GM19035 (cell line): Measurements from ENCODE around the gene CCDC80.
A peak's percentile ranks its signal among the peaks of the same experiment; 100 is the strongest.
"Not testable (repeated sequence)": the region's sequence is repeated elsewhere in the genome, so short reads cannot be mapped to it uniquely, and the experiment has no call there.

ENCODE experiments used
- ATAC-seq: cut with Tn5 transposase; IDR thresholded peaks from one replicate; pipeline ENCODE4 v1.9.1; 2021; ENCODE audit not compliant: unreplicated experiment

Gene CCDC80

GRCh38 chr3:112593258-112593657 is 47.7 kb downstream of the CCDC80 start:
- no peak for ATAC-seq

GRCh38 chr3:112587336-112587735 is 53.6 kb downstream of the CCDC80 start:
- no peak for ATAC-seq

- no peak for ATAC-seq
Observed at GRCh38 chr3:112585782-112586181, 55.2 kb downstream of the CCDC80 start.

GRCh38 chr3:112583105-112583504 is 57.8 kb downstream of the CCDC80 start:
- no peak for ATAC-seq

- ATAC-seq = no peak
Observed at GRCh38 chr3:112582244-112582874, 58.6 kb downstream of the CCDC80 start.

GRCh38 chr3:112579697-112580096 is 61.2 kb downstream of the CCDC80 start:
- ATAC-seq = no peak

GRCh38 chr3:112579232-112579631 is 61.7 kb downstream of the CCDC80 start:
- ATAC-seq = no peak

- no peak for ATAC-seq
Observed at GRCh38 chr3:112572701-112573100, 68.2 kb downstream of the CCDC80 start.

- no peak for ATAC-seq
Observed at GRCh38 chr3:112569265-112569664, 71.7 kb downstream of the CCDC80 start.

GRCh38 chr3:112568642-112569041 is 72.3 kb downstream of the CCDC80 start:
- ATAC-seq = no peak

- ATAC-seq = no peak
Observed at GRCh38 chr3:112564940-112565305, 76.0 kb downstream of the CCDC80 start.

GRCh38 chr3:112564247-112564939 is 76.5 kb downstream of the CCDC80 start:
- not testable (repeated sequence) for ATAC-seq

GRCh38 chr3:112561734-112562529 is 79.0 kb downstream of the CCDC80 start, which contains the start of the genes ATG3 and SLC35A5:
Gene ATG3, minus strand, starts transcription at chr3:112561962. Its CDS starts 434 bp downstream, at chr3:112561528.
Gene SLC35A5, plus strand, starts transcription at chr3:112562045. Its CDS starts 1,359 bp downstream, at chr3:112563404.
- ATAC-seq = peak; percentile 80

GRCh38 chr3:112561484-112561733 is 79.5 kb downstream of the CCDC80 start:
- ATAC-seq = peak; percentile 50

- peak; percentile 29 for ATAC-seq
Observed at GRCh38 chr3:112560721-112561483, 80.0 kb downstream of the CCDC80 start.

- ATAC-seq = no peak
Observed at GRCh38 chr3:112560307-112560706, 80.6 kb downstream of the CCDC80 start.

- ATAC-seq = no peak
Observed at GRCh38 chr3:112557976-112558375, 83.0 kb downstream of the CCDC80 start.

- no peak for ATAC-seq
Observed at GRCh38 chr3:112555535-112556170, 85.3 kb downstream of the CCDC80 start.

- no peak for ATAC-seq
Observed at GRCh38 chr3:112550859-112551258, 90.1 kb downstream of the CCDC80 start.
